ENCODE measurements around the gene ENPEP.

Gene ENPEP

DNA sequence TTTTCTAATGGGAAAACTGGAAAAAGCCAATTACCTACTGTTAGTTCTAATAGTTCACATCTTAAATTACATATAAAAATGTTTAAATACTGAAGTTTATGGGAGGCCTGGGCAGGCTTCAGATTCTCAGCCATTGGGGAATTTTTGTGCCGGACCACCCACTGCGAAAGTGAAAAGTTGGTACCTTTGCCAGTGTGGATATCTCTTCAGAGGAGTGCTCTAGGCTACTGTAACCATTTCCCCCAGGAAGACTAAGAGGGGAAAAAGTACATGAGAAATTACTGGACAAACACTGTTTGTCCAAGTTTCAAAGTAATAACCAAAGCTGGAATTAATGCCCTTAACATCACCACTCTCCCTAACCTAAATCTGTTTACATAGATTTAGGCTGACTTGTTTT is 126.1 kb downstream of the ENPEP start:
- no peak for TF ChIP-seq GATA3 (IDR thresholded peaks at IDR 0.05; ENCODE audit: low read depth, low read length)
- TF ChIP-seq GATA2 (IDR thresholded peaks at IDR 0.05; ENCODE audit: low read depth, low read length) = no peak

- TF ChIP-seq GATA2 (IDR thresholded peaks at IDR 0.05; ENCODE audit: low read depth, low read length) (no peak), GATA3 (IDR thresholded peaks at IDR 0.05; ENCODE audit: low read depth, low read length) (no peak)
Measured at GRCh38 chr4:110605077-110605476, 129.1 kb downstream of the ENPEP start.

GRCh38 chr4:110609044-110609750 is 133.2 kb downstream of the ENPEP start:
- no peak for TF ChIP-seq GATA3 (IDR thresholded peaks at IDR 0.05; ENCODE audit: low read depth, low read length)

DNA sequence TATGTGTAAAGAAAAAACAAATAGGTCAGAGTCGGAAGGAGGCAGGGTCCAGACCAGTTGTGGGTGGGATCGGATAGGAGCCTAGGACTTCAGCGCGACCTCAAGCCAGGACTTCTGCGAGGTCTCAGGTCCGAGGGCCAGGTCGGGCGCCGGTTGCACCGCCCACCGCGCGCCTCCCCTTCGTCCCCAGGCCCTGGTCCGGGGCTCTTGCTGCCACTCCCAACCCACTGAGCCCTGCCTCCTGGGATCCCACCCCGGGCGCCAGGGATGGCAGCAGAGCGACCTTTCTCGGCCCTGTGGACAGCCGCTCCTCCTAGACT is 134.6 kb downstream of the ENPEP start:
- no peak for TF ChIP-seq GATA2 (IDR thresholded peaks at IDR 0.05; ENCODE audit: low read depth, low read length)
- no peak for TF ChIP-seq GATA3 (IDR thresholded peaks at IDR 0.05; ENCODE audit: low read depth, low read length)

- TF ChIP-seq GATA2 (IDR thresholded peaks at IDR 0.05; ENCODE audit: low read depth, low read length) (no peak), GATA3 (IDR thresholded peaks at IDR 0.05; ENCODE audit: low read depth, low read length) (no peak)
Measured at GRCh38 chr4:110610940-110611831, 135.2 kb downstream of the ENPEP start.

GRCh38 chr4:110611968-110612447 is 136.1 kb downstream of the ENPEP start:
- TF ChIP-seq GATA3 (IDR thresholded peaks at IDR 0.05; ENCODE audit: low read depth, low read length) (no peak), GATA2 (IDR thresholded peaks at IDR 0.05; ENCODE audit: low read depth, low read length) (no peak)

DNA sequence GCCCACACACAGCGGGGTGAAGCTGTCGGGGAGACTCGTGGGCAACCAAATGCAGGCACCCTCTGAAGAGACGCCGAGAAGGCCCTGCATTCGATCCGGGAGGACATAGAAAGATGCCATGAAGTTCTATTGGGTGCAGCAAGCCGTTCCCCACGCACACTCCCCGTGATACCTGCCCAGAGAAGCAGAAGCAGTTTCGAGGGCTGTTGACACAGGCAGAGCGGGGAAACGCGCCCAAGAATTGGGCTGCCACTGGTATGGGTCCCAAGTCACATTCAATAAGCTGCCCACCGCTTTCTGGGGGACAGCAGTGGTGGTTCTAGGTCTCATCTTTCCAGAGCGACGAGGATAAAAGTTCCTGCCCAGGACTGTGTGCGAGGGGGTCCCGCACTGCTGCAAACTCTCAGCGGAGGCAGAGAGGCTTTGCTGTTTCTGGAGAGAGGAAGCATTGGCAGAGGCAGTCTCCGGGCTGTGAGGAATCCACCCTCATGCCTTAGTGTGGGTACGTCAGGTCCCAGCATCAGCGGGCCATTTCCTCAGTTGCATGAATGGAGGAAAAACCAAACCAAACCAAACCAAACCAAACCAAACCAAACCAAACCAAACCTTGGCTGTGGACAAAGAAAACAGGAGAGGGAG is 136.8 kb downstream of the ENPEP start:
- TF ChIP-seq GATA3 (IDR thresholded peaks at IDR 0.05; ENCODE audit: low read depth, low read length) = no peak
- no peak for TF ChIP-seq GATA2 (IDR thresholded peaks at IDR 0.05; ENCODE audit: low read depth, low read length)

- no peak for TF ChIP-seq GATA3 (IDR thresholded peaks at IDR 0.05; ENCODE audit: low read depth, low read length)
- no peak for TF ChIP-seq GATA2 (IDR thresholded peaks at IDR 0.05; ENCODE audit: low read depth, low read length)
Measured at GRCh38 chr4:110613745-110614144, 137.8 kb downstream of the ENPEP start.

- TF ChIP-seq GATA3 (IDR thresholded peaks at IDR 0.05; ENCODE audit: low read depth, low read length) (no peak), GATA2 (IDR thresholded peaks at IDR 0.05; ENCODE audit: low read depth, low read length) (no peak)
Measured at GRCh38 chr4:110614173-110614963, 138.4 kb downstream of the ENPEP start.

Measured in SH-SY5Y (cell line).